ENCODE results near the gene PRKCA. TPM values are rescaled to one million over a fixed set of nuclear protein-coding genes. Genes with fewer than 3 reads are reported as not detected.
A peak's percentile ranks its signal among the peaks of the same experiment; 100 is the strongest.

The PRKCA gene
- total RNA-seq, 1 experiment from 2014 or later = 28.6 TPM

GRCh38 chr17:66460558-66460957 lies 158.1 kb downstream of the PRKCA start:
- in situ Hi-C loops (cut with HindIII; ENCODE audit: low pct_unique_long_range_greater_than_20kb, low sequenced_read_pairs) = no loop called here
- DNase-seq (ENCODE audit: low read depth) = no peak

- in situ Hi-C loops (cut with HindIII; ENCODE audit: low pct_unique_long_range_greater_than_20kb, low sequenced_read_pairs) = no loop called here
- DNase-seq (ENCODE audit: low read depth) = no peak
These were observed 159.1 kb downstream of the PRKCA start for GRCh38 chr17:66461343-66461995.

GRCh38 chr17:66462010-66462409 lies 159.6 kb downstream of the PRKCA start:
- in situ Hi-C loops (cut with HindIII; ENCODE audit: low pct_unique_long_range_greater_than_20kb, low sequenced_read_pairs) = no loop called here
- no peak for DNase-seq (ENCODE audit: low read depth)

- no peak for DNase-seq (ENCODE audit: low read depth)
- in situ Hi-C loops (cut with HindIII; ENCODE audit: low pct_unique_long_range_greater_than_20kb, low sequenced_read_pairs) = no loop called here
These were observed 162.5 kb downstream of the PRKCA start for GRCh38 chr17:66464921-66465320.

GRCh38 chr17:66465701-66466100 lies 163.3 kb downstream of the PRKCA start:
- in situ Hi-C loops (cut with HindIII; ENCODE audit: low pct_unique_long_range_greater_than_20kb, low sequenced_read_pairs) = no loop called here
- DNase-seq (ENCODE audit: low read depth) = no peak

GRCh38 chr17:66466106-66466820 lies 163.8 kb downstream of the PRKCA start:
- no peak for DNase-seq (ENCODE audit: low read depth)
- in situ Hi-C loops (cut with HindIII; ENCODE audit: low pct_unique_long_range_greater_than_20kb, low sequenced_read_pairs) = no loop called here

GRCh38 chr17:66466840-66467367 lies 164.5 kb downstream of the PRKCA start:
- in situ Hi-C loops (cut with HindIII; ENCODE audit: low pct_unique_long_range_greater_than_20kb, low sequenced_read_pairs) = no loop called here
- peak; percentile 96 for DNase-seq (ENCODE audit: low read depth)

GRCh38 chr17:66467766-66468165 lies 165.4 kb downstream of the PRKCA start:
- DNase-seq (ENCODE audit: low read depth) = no peak
- in situ Hi-C loops (cut with HindIII; ENCODE audit: low pct_unique_long_range_greater_than_20kb, low sequenced_read_pairs) = no loop called here

GRCh38 chr17:66468241-66469087 lies 166.1 kb downstream of the PRKCA start:
- no peak for DNase-seq (ENCODE audit: low read depth)
- in situ Hi-C loops (cut with HindIII; ENCODE audit: low pct_unique_long_range_greater_than_20kb, low sequenced_read_pairs) = no loop called here

GRCh38 chr17:66469088-66469442 lies 166.7 kb downstream of the PRKCA start:
- in situ Hi-C loops (cut with HindIII; ENCODE audit: low pct_unique_long_range_greater_than_20kb, low sequenced_read_pairs) = no loop called here
- no peak for DNase-seq (ENCODE audit: low read depth)

GRCh38 chr17:66469461-66469860 lies 167.0 kb downstream of the PRKCA start:
- in situ Hi-C loops (cut with HindIII; ENCODE audit: low pct_unique_long_range_greater_than_20kb, low sequenced_read_pairs) = no loop called here
- DNase-seq (ENCODE audit: low read depth) = no peak

- in situ Hi-C loops (cut with HindIII; ENCODE audit: low pct_unique_long_range_greater_than_20kb, low sequenced_read_pairs) = no loop called here
- DNase-seq (ENCODE audit: low read depth) = peak; percentile 79
These were observed 167.5 kb downstream of the PRKCA start for GRCh38 chr17:66469890-66470289.

GRCh38 chr17:66472123-66472522 lies 169.7 kb downstream of the PRKCA start:
- DNase-seq (ENCODE audit: low read depth) = no peak
- in situ Hi-C loops (cut with HindIII; ENCODE audit: low pct_unique_long_range_greater_than_20kb, low sequenced_read_pairs) = no loop called here

- in situ Hi-C loops (cut with HindIII; ENCODE audit: low pct_unique_long_range_greater_than_20kb, low sequenced_read_pairs) = no loop called here
- no peak for DNase-seq (ENCODE audit: low read depth)
These were observed 171.8 kb downstream of the PRKCA start for GRCh38 chr17:66474258-66474657.

GRCh38 chr17:66474806-66475497 lies 172.5 kb downstream of the PRKCA start:
- in situ Hi-C loops (cut with HindIII; ENCODE audit: low pct_unique_long_range_greater_than_20kb, low sequenced_read_pairs) = no loop called here
- DNase-seq (ENCODE audit: low read depth) = no peak

GRCh38 chr17:66476014-66476413 lies 173.6 kb downstream of the PRKCA start:
- no peak for DNase-seq (ENCODE audit: low read depth)
- in situ Hi-C loops (cut with HindIII; ENCODE audit: low pct_unique_long_range_greater_than_20kb, low sequenced_read_pairs) = no loop called here

GRCh38 chr17:66477615-66478283 lies 175.3 kb downstream of the PRKCA start:
- in situ Hi-C loops (cut with HindIII; ENCODE audit: low pct_unique_long_range_greater_than_20kb, low sequenced_read_pairs) = no loop called here
- no peak for DNase-seq (ENCODE audit: low read depth)
